ENCODE measurements around the gene MYLK4.

- no peak for TF ChIP-seq POLR2AphosphoS5 (IDR thresholded peaks at IDR 0.05; ENCODE audit: low read depth, low read length)
- no peak for TF ChIP-seq POLR2A (IDR thresholded peaks at IDR 0.05; ENCODE audit: low read depth, low read length)
Measured at GRCh38 chr6:2755456-2755855, 4.7 kb upstream of the MYLK4 start.

Measured in GM12892 (cell line).